GM10266 (cell line): ENCODE measurements around the gene HECTD1.
"Not testable (repeated sequence)": the region's sequence is repeated elsewhere in the genome, so short reads cannot be mapped to it uniquely, and the experiment has no call there.

Source experiments
- DNase-seq: peaks from one replicate; pipeline ENCODE4 v3.0.0; 2012; ENCODE audit errors: extremely low spot score
- TF ChIP-seq, protein P1 (sequence below): IDR thresholded peaks from 2 replicates; pipeline ENCODE4 v1.5.1; 2012; ENCODE audit warnings: mild to moderate bottlenecking, low read depth; ENCODE audit not compliant: control insufficient read depth, insufficient read depth; ENCODE audit errors: missing control alignments

The HECTD1 gene

DNA sequence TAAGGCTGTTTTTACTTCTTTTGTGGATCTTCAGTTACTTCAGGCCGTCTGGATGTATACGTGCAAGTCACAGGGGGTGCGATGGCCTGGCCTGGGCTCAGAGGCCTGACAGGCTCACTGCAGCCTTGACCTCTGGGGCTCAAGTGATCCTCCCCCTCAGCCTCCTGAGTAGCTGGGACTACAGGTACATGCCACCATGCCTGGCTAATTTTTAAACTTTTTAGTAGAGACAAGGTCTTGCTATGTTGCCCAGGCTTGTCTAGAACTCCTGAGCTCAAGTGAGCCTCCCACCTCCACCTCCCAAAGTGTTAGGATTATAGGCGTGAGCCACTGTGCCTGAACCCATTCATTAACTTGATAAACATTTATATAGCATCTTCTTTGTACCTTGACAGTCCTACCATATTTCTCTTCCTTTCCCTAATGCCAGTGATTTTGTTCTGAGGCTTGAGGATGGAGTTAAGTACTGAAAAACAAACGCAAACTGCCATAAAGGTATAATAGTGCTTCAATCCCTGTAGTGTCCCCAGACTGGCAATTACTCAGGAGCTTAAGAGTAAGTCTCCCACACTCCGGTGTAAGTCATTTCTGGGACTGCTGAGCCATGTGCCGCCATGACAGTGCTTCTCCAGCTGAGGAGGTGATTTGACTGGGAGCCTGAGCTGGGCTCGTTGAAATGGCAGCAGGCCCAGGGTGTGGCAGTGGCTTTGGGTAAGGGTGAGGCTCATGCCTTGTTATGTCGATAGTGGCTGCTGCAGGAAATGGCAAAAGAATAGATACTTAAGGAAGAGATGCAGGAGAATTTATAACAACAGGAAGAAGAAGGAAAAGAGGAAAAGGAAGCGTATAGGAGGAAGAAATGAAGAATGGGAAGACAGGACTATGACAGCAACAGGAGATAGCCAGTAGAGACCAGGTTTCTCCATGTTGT is 43.7 kb upstream of the HECTD1 start:
- no peak for DNase-seq
- TF ChIP-seq, protein P1, sequence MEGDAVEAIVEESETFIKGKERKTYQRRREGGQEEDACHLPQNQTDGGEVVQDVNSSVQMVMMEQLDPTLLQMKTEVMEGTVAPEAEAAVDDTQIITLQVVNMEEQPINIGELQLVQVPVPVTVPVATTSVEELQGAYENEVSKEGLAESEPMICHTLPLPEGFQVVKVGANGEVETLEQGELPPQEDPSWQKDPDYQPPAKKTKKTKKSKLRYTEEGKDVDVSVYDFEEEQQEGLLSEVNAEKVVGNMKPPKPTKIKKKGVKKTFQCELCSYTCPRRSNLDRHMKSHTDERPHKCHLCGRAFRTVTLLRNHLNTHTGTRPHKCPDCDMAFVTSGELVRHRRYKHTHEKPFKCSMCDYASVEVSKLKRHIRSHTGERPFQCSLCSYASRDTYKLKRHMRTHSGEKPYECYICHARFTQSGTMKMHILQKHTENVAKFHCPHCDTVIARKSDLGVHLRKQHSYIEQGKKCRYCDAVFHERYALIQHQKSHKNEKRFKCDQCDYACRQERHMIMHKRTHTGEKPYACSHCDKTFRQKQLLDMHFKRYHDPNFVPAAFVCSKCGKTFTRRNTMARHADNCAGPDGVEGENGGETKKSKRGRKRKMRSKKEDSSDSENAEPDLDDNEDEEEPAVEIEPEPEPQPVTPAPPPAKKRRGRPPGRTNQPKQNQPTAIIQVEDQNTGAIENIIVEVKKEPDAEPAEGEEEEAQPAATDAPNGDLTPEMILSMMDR: no peak

DNA sequence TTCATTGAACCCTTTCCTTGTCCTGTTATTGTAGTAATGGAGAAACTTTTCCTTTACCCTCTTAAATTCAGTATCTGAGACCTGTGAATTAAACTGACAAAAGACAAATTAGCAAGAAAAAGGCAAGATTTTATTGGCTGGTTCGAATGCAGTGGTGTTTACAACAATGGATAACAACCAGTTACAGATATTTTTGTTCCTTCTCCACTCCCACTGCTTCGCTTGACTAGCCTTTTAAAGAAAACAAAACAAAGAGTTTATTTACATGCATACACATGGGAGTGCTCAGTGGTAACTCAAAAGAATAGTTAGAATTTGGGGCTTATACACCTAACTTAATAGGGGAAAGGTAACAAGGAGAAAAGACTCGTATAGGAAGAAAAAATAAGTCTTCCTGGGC is 37.0 kb upstream of the HECTD1 start:
- no peak for DNase-seq
- TF ChIP-seq, protein P1: no peak

- no peak for DNase-seq
- TF ChIP-seq, protein P1: no peak
Measured at GRCh38 chr14:31243860-31244259, 36.3 kb upstream of the HECTD1 start.

- not testable (repeated sequence) for DNase-seq
Measured at GRCh38 chr14:31242161-31242940, 34.8 kb upstream of the HECTD1 start.

DNA sequence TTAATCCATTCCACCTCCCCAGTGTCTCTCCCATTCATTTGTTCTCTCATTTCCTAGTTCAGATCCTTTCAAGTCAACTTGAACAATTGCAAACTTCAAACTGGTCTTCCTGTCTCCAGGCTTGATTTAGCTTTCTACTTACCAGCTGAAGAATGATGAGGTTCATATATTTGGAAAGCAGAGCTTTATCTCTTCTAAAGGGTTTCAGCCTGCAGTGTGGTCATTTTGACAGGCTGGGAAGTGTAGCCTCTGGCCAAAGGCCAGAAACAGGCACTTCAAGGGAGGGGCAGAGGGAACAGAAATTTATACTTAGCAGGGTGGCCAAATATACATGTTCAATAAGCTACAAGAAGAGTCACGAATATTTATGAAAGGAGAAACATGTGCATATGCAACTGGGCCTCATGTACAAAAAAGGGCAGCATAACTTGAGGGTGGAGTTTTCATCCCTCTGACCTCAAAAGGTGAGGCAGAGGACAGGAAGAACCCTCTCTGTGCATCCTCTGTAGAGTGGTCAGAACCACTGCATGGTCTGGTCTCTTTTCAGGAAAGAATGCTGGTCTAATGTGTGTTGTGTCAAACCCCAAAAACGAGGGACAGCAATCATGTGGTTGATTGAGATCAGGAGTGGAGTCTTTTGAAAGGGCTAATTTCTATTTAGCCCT is 34.0 kb upstream of the HECTD1 start:
- DNase-seq: no peak
- TF ChIP-seq, protein P1: no peak

DNA sequence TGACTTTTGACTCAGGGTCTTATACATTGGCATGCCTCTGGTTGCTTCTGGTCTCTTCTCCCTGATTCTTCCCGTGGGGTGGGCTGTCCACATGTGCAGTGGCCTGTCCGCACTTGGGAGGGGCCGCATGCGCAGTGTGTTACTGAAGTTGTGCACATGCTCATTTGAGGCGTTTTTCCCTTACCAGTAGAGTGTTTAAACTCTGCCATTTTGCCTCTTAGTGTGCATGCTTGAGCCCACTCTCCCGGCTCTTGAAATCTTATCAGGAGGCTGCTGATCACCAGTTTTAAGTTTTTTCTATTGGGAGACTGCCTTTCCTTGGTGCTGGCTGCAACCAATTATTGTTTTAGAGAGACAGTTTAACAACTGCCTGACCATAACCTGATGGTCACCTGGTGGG is 32.1 kb upstream of the HECTD1 start:
- TF ChIP-seq, protein P1: no peak
- DNase-seq: no peak

DNA sequence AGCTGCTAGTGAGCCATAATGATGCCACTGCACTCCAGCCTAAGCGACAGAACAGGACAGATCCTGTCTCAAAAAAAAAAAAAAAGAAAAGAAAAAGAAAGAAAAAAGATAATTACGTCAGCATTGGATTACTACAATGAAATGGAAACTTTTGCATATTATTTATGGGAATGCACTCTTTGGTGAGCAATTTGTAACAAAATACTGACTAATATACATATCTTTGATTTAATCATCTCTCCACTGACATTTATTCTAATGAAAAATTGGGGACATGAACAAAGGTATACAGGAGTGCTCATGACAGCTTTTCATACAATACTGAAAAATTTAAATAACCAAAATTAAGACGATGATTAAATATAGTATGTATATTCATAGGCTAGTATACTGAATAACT is 27.9 kb upstream of the HECTD1 start:
- TF ChIP-seq, protein P1: no peak
- DNase-seq: no peak
